Measurements from ENCODE around the gene ACVRL1.

DNA sequence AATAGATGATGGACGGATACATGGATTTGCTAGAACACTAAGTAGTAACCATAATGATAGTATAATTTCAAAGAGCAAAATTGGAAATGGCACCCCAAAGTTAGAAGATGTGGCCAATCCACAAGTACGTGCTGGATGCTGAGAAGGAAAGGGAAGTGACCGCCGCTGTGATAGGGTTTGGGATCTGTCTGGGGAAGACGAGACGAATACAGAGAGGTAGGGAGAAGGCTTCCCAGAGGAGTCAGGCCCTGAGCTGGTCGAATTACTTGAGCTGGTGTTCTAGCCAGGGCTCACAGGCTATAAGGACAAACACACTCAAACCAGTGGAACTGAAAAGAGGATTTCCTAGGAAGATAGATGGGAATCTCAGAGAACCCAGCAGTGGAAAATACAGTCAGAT lies 34.8 kb downstream of the ACVRL1 start:
- TF ChIP-seq MXI1 (IDR thresholded peaks at IDR 0.05; ENCODE audit: low read depth, low read length) = no peak
- TF ChIP-seq CHD1 (IDR thresholded peaks at IDR 0.05; ENCODE audit: low read depth, low read length) = no peak
- no peak for TF ChIP-seq SP1 (IDR thresholded peaks at IDR 0.05; ENCODE audit: low read depth, low read length)
- no peak for TF ChIP-seq SMC3 (IDR thresholded peaks at IDR 0.05; ENCODE audit: borderline replicate concordance, low read length)
- TF ChIP-seq, protein P1, sequence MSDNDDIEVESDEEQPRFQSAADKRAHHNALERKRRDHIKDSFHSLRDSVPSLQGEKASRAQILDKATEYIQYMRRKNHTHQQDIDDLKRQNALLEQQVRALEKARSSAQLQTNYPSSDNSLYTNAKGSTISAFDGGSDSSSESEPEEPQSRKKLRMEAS (IDR thresholded peaks at IDR 0.05; ENCODE audit: low read depth, low read length) = no peak
- no peak for TF ChIP-seq EZH2 (IDR thresholded peaks at IDR 0.05; ENCODE audit: borderline replicate concordance, control insufficient read depth, low read depth, low read length)
- TF ChIP-seq GABPA (IDR thresholded peaks at IDR 0.05; ENCODE audit: low read depth) = no peak
- TF ChIP-seq FOS (IDR thresholded peaks at IDR 0.05; ENCODE audit: borderline replicate concordance, extremely low read depth, insufficient read length) = no peak
- no peak for TF ChIP-seq BMI1 (IDR thresholded peaks at IDR 0.05; ENCODE audit: borderline replicate concordance)

Measured in GM12878 (cell line).